Small intestine (tissue), 7 donors: Measurements from ENCODE around the gene MAN1C1. TPM values are rescaled to one million over a fixed set of nuclear protein-coding genes. Genes with fewer than 3 reads are reported as not detected.

Experiments used
- DNase-seq, 2 donors: peaks; one replicate each; pipeline versions ENCODE4 v3.0.0 to v3.0.0-alpha.2; 2013
- FAIRE-seq: peaks from 2 replicates; lab custom pipeline; 2012; peaks lifted over from hg19 to GRCh38; lab: Jason Lieb, UNC
- H3K27ac ChIP-seq, 3 donors: one replicate each; pipeline ENCODE4 v1.5.1; 2013; ENCODE audit warnings: low read length in 2 of 3, mild to moderate bottlenecking in 2 of 3, control low read depth in 1 of 3, inconsistent platforms in 1 of 3, low read depth in 1 of 3, moderate library complexity in 1 of 3
- H3K27me3 ChIP-seq, 3 donors: one replicate each; pipeline ENCODE4 v1.6.1; 2013; ENCODE audit warnings: low read length in 3 of 3, inconsistent platforms in 1 of 3; ENCODE audit not compliant: control insufficient read depth in 3 of 3, insufficient read depth in 3 of 3
- H3K36me3 ChIP-seq, 3 donors: one replicate each; pipeline ENCODE4 v1.6.1; 2013; ENCODE audit warnings: low read length in 3 of 3, inconsistent platforms in 1 of 3, low read depth in 1 of 3, mild to moderate bottlenecking in 1 of 3, moderate library complexity in 1 of 3; ENCODE audit not compliant: control insufficient read depth in 3 of 3, insufficient read depth in 2 of 3
- H3K4me1 ChIP-seq, 3 donors: one replicate each; pipeline ENCODE4 v1.6.1; 2013; ENCODE audit warnings: low read length in 2 of 3, inconsistent platforms in 1 of 3, low read depth in 1 of 3, mild to moderate bottlenecking in 1 of 3, moderate library complexity in 1 of 3; ENCODE audit not compliant: control insufficient read depth in 3 of 3, insufficient read depth in 2 of 3
- H3K4me3 ChIP-seq, 3 donors: one replicate each; pipeline ENCODE4 v1.5.1; 2013; ENCODE audit warnings: low read length in 3 of 3, control low read depth in 1 of 3, inconsistent platforms in 1 of 3, low read depth in 1 of 3, mild to moderate bottlenecking in 1 of 3, moderate library complexity in 1 of 3
- H3K9me3 ChIP-seq, 2 donors: one replicate each; pipeline ENCODE4 v1.6.1; 2013; ENCODE audit warnings: low read depth in 1 of 2, low read length in 1 of 2; ENCODE audit not compliant: control insufficient read depth in 2 of 2, insufficient read depth in 1 of 2
- WGBS, 3 donors: extraction: QIAGEN DNeasy Blood & Tissue Kit; methylation state at CpG; one replicate each; pipeline ENCODE4 v1.1.7; 2013; 5-methylcytosine and 5-hydroxymethylcytosine counted together
- polyA plus RNA-seq, 4 donors: library from polyadenylated mRNA; stranded (reverse) in 3 of 4; unstranded in 1 of 4; fragments of 200-250 nt in 3 of 4; fragments of 120-200 nt in 1 of 4; gene quantifications; one replicate each; pipeline versions ENCODE4 v1.2.1 to v1.2.3, GENCODE V29; 2013
- donor health status: healthy with polysubstance abuse.
- donor health status: control.
- donor health status: control.
- donor health status: Bipolar disorder and iron deficiency.
- donor health status: healthy.

MAN1C1 gene
- polyA plus RNA-seq, 4 donors = 0.67 to 12.1 (median 3.4) TPM

- no peak overlapping the region for H3K27ac ChIP-seq
- FAIRE-seq (no peak), DNase-seq (no peak)
- peaks cover 0 to 4% (median 0%) of the 10 kb centered on the region in 3 donors for H3K4me1 ChIP-seq
- H3K27me3 ChIP-seq = no peaks in the 10 kb centered on the region
- no peak overlapping the region for H3K4me3 ChIP-seq
- H3K9me3 ChIP-seq = no peaks in the 10 kb centered on the region
- peaks cover 0 to 11% (median 0%) of the 10 kb centered on the region in 3 donors for H3K36me3 ChIP-seq
- 81 to 91% (median 85%) methylated on average over 8 of the region's 8 CpGs for WGBS, 3 donors
Observed at GRCh38 chr1:25748531-25749205, 132.1 kb downstream of the MAN1C1 start.

- no peaks in the 10 kb centered on the region for H3K27me3 ChIP-seq
Observed at GRCh38 chr1:25750923-25751605, 134.5 kb downstream of the MAN1C1 start.

GRCh38 chr1:25754470-25755181 lies 138.0 kb downstream of the MAN1C1 start:
- H3K27ac ChIP-seq = no peak overlapping the region
- peaks cover 0 to 7% (median 0%) of the 10 kb centered on the region in 3 donors for H3K27me3 ChIP-seq
- FAIRE-seq = no peak
- no peak for DNase-seq
- H3K36me3 ChIP-seq = peaks cover 0 to 12% (median 0%) of the 10 kb centered on the region in 3 donors
- WGBS, 3 donors = 66 to 84% (median 81%) methylated on average over 17 of the region's 17 CpGs
- no peaks in the 10 kb centered on the region for H3K9me3 ChIP-seq
- no peaks in the 10 kb centered on the region for H3K4me1 ChIP-seq
- no peak overlapping the region for H3K4me3 ChIP-seq

More at GRCh38 chr1:25750923-25751605, 134.5 kb downstream of the MAN1C1 start:
- DNase-seq = no peak
- no peak overlapping the region for H3K27ac ChIP-seq
- H3K4me1 ChIP-seq = no peaks in the 10 kb centered on the region
- no peak overlapping the region for H3K4me3 ChIP-seq
- 75 to 80% (median 75%) methylated on average over 5 to 6 of the region's 6 CpGs for WGBS, 3 donors
- peaks cover 0 to 15% (median 0%) of the 10 kb centered on the region in 3 donors for H3K36me3 ChIP-seq
- H3K9me3 ChIP-seq = no peaks in the 10 kb centered on the region
- no peak for FAIRE-seq

GRCh38 chr1:25755475-25756125 lies 139.0 kb downstream of the MAN1C1 start:
- H3K4me3 ChIP-seq = no peak overlapping the region
- peaks cover 0 to 9% (median 0%) of the 10 kb centered on the region in 3 donors for H3K36me3 ChIP-seq
- peaks cover 0 to 7% (median 0%) of the 10 kb centered on the region in 3 donors for H3K27me3 ChIP-seq
- H3K4me1 ChIP-seq = no peaks in the 10 kb centered on the region
- no peak overlapping the region for H3K27ac ChIP-seq
- no peak for DNase-seq
- FAIRE-seq = no peak
- 87 to 90% (median 88%) methylated on average over 7 of the region's 7 CpGs for WGBS, 3 donors
- H3K9me3 ChIP-seq = no peaks in the 10 kb centered on the region

- no peaks in the 10 kb centered on the region for H3K4me1 ChIP-seq
- 66 to 88% (median 78%) methylated on average over 3 of the region's 3 CpGs for WGBS, 3 donors
- H3K9me3 ChIP-seq = no peaks in the 10 kb centered on the region
- no peak overlapping the region for H3K27ac ChIP-seq
- H3K27me3 ChIP-seq = peaks cover 0 to 7% (median 0%) of the 10 kb centered on the region in 3 donors
- no peak for FAIRE-seq
- DNase-seq = no peak
- H3K4me3 ChIP-seq = no peak overlapping the region
- H3K36me3 ChIP-seq = peaks cover 0 to 9% (median 0%) of the 10 kb centered on the region in 3 donors
Observed at GRCh38 chr1:25756215-25756614, 139.6 kb downstream of the MAN1C1 start.

- H3K4me1 ChIP-seq = no peaks in the 10 kb centered on the region
- DNase-seq = no peak
- WGBS, 3 donors = 75 to 87% (median 77%) methylated on average over 11 to 12 of the region's 12 CpGs
- H3K36me3 ChIP-seq = peaks cover 0 to 9% (median 0%) of the 10 kb centered on the region in 3 donors
- no peak for FAIRE-seq
- no peak overlapping the region for H3K27ac ChIP-seq
- no peaks in the 10 kb centered on the region for H3K9me3 ChIP-seq
- H3K4me3 ChIP-seq = no peak overlapping the region
- H3K27me3 ChIP-seq = peaks cover 0 to 7% (median 0%) of the 10 kb centered on the region in 3 donors
Observed at GRCh38 chr1:25757151-25757845, 140.7 kb downstream of the MAN1C1 start.

- H3K9me3 ChIP-seq = no peaks in the 10 kb centered on the region
- 65 to 77% (median 75%) methylated on average over 5 of the region's 5 CpGs for WGBS, 3 donors
- H3K36me3 ChIP-seq = peaks cover 0 to 9% (median 0%) of the 10 kb centered on the region in 3 donors
- no peak overlapping the region for H3K4me3 ChIP-seq
- peaks cover 0 to 7% (median 0%) of the 10 kb centered on the region in 3 donors for H3K27me3 ChIP-seq
- H3K4me1 ChIP-seq = no peaks in the 10 kb centered on the region
- H3K27ac ChIP-seq = no peak overlapping the region
- DNase-seq (no peak), FAIRE-seq (no peak)
Observed at GRCh38 chr1:25757846-25758185, 141.2 kb downstream of the MAN1C1 start.
